Measurements from ENCODE around the gene LHX1.

- no peak for TF ChIP-seq CTCF (conservative IDR thresholded peaks at IDR 0.05; ENCODE audit: low read length)
- no peak for TF ChIP-seq EZH2phosphoT487 (IDR thresholded peaks at IDR 0.05; ENCODE audit: borderline replicate concordance)
Measured at GRCh38 chr17:36942631-36943125, 5.4 kb downstream of the LHX1 start.

All from Loucy (cell line).